GM21825 (cell line): ENCODE measurements around the gene ADAMTS1.

Experiments
- ATAC-seq: cut with Tn5 transposase; IDR thresholded peaks from one replicate; pipeline ENCODE4 v1.9.1; 2021; ENCODE audit warnings: mild to moderate bottlenecking, moderate library complexity; ENCODE audit not compliant: unreplicated experiment

ADAMTS1 gene

GRCh38 chr21:26814386-26814785, 30.8 kb downstream of the ADAMTS1 start:
- ATAC-seq, result no peak

- no peak for ATAC-seq
These were observed 31.7 kb downstream of the ADAMTS1 start for GRCh38 chr21:26813426-26813998.

- no peak for ATAC-seq
These were observed 33.0 kb downstream of the ADAMTS1 start for GRCh38 chr21:26812173-26812572.

GRCh38 chr21:26811482-26811881, 33.7 kb downstream of the ADAMTS1 start:
- ATAC-seq, result no peak

- ATAC-seq, result no peak
These were observed 34.4 kb downstream of the ADAMTS1 start for GRCh38 chr21:26810676-26811415.

GRCh38 chr21:26810266-26810665, 34.9 kb downstream of the ADAMTS1 start:
- ATAC-seq, result no peak

GRCh38 chr21:26809745-26810144, 35.5 kb downstream of the ADAMTS1 start:
- no peak for ATAC-seq

- no peak for ATAC-seq
These were observed 38.4 kb downstream of the ADAMTS1 start for GRCh38 chr21:26806801-26807295.

- ATAC-seq, result no peak
These were observed 40.2 kb downstream of the ADAMTS1 start for GRCh38 chr21:26804895-26805609.

GRCh38 chr21:26801498-26801897, 43.7 kb downstream of the ADAMTS1 start:
- no peak for ATAC-seq

GRCh38 chr21:26800970-26801431, 44.2 kb downstream of the ADAMTS1 start:
- no peak for ATAC-seq

- no peak for ATAC-seq
These were observed 44.8 kb downstream of the ADAMTS1 start for GRCh38 chr21:26800455-26800854.

- no peak for ATAC-seq
These were observed 45.2 kb downstream of the ADAMTS1 start for GRCh38 chr21:26800001-26800400.

- ATAC-seq, result no peak
These were observed 46.1 kb downstream of the ADAMTS1 start for GRCh38 chr21:26798856-26799751.

- no peak for ATAC-seq
These were observed 47.2 kb downstream of the ADAMTS1 start for GRCh38 chr21:26797878-26798456.

- ATAC-seq, result no peak
These were observed 49.3 kb downstream of the ADAMTS1 start for GRCh38 chr21:26795866-26796329.

GRCh38 chr21:26795412-26795805, 49.8 kb downstream of the ADAMTS1 start:
- no peak for ATAC-seq

GRCh38 chr21:26794597-26795411, 50.4 kb downstream of the ADAMTS1 start:
- no peak for ATAC-seq

- no peak for ATAC-seq
These were observed 54.9 kb downstream of the ADAMTS1 start for GRCh38 chr21:26790296-26790695.
